Measurements from ENCODE around the gene PKD1.

Gene PKD1

GRCh38 chr16:2064368-2064945, 71.2 kb downstream of the PKD1 start:
- no peak for DNase-seq

GRCh38 chr16:2063861-2064260, 71.8 kb downstream of the PKD1 start:
- DNase-seq = no peak

DNA sequence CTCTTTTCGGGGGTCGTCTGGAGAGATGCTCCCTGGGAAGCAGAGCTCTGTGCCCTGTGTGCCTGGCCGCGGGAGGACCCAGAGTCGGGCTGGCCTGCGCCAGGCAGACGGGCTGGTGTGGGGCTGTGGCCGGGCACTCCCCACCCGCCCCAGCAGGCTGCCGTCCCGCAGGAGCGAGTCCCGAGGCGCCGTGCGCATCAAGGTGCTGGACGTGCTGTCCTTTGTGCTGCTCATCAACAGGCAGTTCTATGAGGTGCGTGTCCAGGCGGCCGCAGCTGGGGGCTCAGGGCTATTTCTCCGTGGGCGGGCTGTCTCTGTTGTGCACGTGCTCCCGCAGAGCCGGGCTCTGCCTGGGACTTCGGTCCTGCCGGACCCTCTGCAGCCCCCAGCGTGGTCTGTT, 72.9 kb downstream of the PKD1 start:
- no peak for DNase-seq

GRCh38 chr16:2061526-2061925, 74.2 kb downstream of the PKD1 start:
- no peak for DNase-seq

- no peak for DNase-seq
These were observed 74.7 kb downstream of the PKD1 start for GRCh38 chr16:2061023-2061422.

DNA sequence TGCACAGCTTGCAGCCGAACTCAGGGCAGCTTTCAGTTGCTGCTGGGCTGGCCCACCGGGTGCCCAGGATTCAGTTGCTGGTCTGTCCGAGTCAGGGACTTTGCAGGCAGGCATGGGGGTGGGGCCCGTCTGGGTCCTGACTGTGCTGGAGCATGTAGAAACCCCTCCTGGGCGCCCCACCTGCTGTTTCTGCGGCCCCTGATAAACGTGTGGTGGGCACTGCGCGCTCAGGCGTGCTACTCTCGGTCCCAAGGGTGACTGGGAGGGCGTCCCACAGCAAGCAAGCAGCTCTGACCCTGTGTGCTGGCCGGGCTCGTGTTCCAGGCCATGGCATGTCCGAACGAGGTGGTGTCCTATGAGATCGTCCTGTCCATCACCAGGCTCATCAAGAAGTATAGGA, 75.4 kb downstream of the PKD1 start:
- DNase-seq = no peak

GRCh38 chr16:2058872-2059271, 76.8 kb downstream of the PKD1 start:
- DNase-seq = no peak

- DNase-seq = peak; percentile 8
These were observed 77.3 kb downstream of the PKD1 start for GRCh38 chr16:2058420-2058819.

- DNase-seq = no peak
These were observed 78.3 kb downstream of the PKD1 start for GRCh38 chr16:2057438-2057837.

- no peak for DNase-seq
These were observed 78.9 kb downstream of the PKD1 start for GRCh38 chr16:2056681-2057407.

- DNase-seq = no peak
These were observed 79.6 kb downstream of the PKD1 start for GRCh38 chr16:2056077-2056476.

DNA sequence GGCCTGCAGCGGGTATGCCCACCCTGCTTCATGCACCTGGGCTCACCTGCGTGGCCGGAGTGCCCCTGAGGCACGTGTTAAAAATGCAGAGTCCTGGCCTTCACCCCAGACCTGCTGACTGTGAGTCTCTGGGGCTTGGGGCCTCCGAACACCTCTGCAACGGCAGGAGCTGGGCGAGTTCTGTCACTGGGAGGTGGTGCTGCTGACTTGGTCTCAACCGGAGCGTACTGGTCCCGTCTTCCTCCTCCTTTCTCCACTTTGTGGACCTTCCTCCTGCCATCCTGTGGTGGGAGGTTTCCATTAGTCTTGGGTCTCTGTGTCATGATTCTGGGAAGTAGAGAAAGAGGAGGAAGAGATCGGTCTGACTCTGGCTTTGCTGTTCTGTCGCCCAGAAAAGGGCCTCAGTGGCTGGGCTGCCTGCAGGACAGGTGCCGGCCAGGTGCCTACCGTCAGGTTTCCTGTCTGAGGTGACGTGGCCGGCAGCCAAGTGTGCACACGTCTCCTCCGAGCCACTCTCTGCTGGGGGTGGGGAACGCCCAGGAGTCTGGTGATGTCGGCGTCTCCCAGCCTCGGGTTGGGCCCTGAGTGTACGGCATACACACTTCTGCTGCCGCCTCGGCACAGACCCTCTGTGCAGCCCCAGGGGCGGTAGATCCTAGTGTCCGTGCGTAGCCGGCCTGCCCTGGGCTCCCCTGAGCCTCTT, 81.0 kb downstream of the PKD1 start:
- no peak for DNase-seq

GRCh38 chr16:2053897-2054296, 81.8 kb downstream of the PKD1 start:
- DNase-seq = no peak

DNA sequence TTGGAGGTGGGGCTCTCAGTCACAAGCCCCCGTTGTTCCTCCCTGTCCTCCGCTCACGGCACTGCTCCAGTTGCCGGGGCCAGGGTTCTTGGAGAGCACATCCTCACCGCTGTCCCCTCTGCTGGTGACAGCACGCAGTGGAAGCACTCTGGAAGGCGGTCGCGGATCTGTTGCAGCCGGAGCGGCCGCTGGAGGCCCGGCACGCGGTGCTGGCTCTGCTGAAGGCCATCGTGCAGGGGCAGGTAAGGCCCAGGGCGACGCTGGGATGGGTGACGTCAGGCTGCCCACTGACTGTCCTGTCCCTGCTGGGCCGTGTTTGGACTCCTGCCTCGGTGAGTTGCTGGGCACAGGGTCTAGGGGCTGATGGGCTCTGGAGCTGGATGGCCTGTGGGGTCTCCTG, 82.5 kb downstream of the PKD1 start:
- no peak for DNase-seq

- no peak for DNase-seq
These were observed 87.6 kb downstream of the PKD1 start for GRCh38 chr16:2048116-2048543.

DNA sequence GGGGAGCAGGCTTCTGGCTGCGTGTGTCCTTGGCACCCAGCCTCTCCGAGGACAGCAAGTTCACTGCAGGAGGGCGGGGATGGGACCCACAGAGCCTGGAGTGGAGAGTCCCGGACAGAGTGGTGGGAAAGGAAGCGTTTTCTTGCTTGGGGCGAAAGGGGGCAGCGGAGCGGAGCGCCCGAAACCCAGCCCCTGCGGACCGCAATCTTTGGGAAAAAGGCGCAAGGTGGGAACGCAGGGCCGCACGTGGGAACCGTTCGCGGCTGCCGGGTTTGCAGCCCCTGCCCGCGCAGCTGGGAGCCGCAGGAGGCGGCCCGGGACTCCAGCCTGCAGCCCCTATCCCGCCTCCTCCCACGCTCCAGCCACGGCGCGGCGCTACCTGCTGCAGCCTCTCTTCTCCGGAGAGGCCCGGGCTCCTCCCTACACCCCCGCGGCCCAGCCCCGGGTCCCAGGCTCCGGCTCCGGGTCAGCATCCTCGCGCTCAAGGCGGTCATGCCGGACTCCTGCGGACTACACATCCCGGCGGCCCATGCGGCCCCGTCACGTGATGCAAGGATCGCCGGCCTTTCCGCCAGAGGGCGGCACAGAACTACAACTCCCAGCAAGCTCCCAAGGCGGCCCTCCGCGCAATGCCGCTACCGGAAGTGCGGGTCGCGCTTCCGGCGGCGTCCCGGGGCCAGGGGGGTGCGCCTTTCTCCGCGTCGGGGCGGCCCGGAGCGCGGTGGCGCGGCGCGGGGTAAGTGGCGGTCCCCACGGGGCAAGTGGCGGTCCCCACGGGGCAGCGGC, 88.2 kb downstream of the PKD1 start, which contains the start of the genes NTHL1 and TSC2:
TSS of gene NTHL1 (minus strand) at position 505 of the 786 bp plus-strand sequence. CDS start at position 494, 11 bp downstream.
TSS of gene TSC2 (plus strand) at position 656 of the 786 bp plus-strand sequence. CDS start 631 bp downstream, outside the sequence.
- DNase-seq = peak; percentile 98

DNA sequence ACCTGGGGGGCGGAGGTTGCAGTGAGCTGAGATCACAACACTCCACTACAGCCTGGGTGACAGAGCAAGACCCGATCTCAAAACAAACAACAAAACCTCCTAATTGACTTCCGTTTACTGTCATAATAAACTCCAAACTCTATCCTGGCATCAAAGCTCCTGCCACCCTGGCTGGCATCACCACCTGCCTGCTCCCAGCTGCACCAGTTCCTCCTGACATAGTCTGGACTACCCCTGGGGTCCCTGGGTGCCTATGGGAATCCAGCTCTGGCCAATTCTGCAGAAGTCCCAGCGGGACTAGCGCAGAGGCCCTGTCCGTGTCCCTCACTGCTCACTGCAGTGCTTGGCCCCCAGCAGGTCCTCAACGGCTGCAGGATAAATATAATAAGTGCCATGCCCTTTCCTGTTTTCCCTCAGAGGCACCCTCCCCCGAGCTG, 88.8 kb downstream of the PKD1 start:
- no peak for DNase-seq

DNA sequence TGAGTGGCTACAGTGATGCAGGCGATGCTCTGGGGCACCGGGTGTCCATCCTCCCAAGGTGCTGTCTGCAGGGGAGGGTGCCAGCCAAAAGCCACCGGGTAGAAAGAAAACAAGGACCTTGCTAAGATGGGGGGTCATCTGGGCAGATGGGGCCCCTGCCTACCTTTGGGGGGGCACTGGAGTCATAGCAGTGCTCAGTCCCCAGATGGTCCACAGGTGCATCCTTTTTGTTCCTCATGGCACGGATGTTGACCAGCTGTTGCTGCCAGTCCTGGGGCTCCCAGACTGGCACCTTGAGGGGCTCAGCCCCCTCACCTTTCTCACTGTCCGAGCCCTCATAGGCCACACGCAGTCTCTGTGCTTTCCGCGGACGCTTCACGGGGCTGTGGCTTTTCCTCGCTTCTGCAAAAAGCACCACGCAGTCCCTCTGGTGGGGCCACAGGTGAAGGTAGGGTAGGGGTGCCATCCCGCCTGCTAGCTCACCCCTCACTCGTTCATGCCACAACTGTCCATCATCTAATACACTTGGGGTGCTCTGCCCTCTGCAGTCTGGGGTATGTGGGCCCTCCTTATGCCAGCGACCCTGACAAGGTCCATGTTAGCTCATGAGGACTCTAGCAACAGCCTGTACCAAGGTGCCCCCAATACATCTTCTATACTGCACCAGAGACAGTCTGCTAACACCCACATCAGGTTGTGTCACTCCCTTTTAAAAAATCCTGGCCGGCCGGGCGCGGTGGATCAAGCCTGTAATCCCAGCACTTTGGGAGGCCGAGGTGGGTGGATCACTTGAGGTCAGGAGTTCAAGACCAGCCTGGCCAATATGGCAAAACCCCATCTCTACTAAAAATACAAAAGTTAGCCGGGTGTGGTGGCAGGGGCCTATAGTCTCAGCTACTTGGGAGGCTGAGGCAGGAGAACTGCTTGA, 89.5 kb downstream of the PKD1 start:
- DNase-seq = no peak

- DNase-seq = no peak
These were observed 91.2 kb downstream of the PKD1 start for GRCh38 chr16:2044541-2044940.

- DNase-seq = no peak
These were observed 91.8 kb downstream of the PKD1 start for GRCh38 chr16:2043667-2044451.
